ENCODE data around the gene MICU2. TPM values are rescaled to one million over a fixed set of nuclear protein-coding genes. Genes with fewer than 3 reads are reported as not detected.

MICU2 gene
- total and polyA plus RNA-seq, 2 donors (not counting 3 experiments of a cell fraction or from before 2014, with no cell fraction given), result 24.0 to 36.7 TPM

GRCh38 chr13:21541980-21542379 is 62.0 kb downstream of the MICU2 start:
- Histone ChIP-seq H3K79me2 (ENCODE audit: control insufficient read depth, insufficient read depth, low read length) (peaks cover 5% of the 10 kb centered on the region), H3K9me3 (replicated peaks; ENCODE audit: control insufficient read depth, insufficient read depth, low read length) (no peaks in the 10 kb centered on the region), H3K4me2 (ENCODE audit: insufficient read depth, low read length) (no peak overlapping the region), H3K4me3 (replicated peaks in 1 of 3; ENCODE audit: insufficient read depth in 1 of 3, low read depth in 1 of 3, low read length in 3 of 3) (no peak overlapping the region), H3K27ac (ENCODE audit: insufficient read depth, low read depth, low read length) (no peak overlapping the region), H2AFZ (ENCODE audit: low read depth, low read length) (no peak overlapping the region), H3K27me3 (ENCODE audit: control insufficient read depth in 2 of 2, insufficient read depth in 2 of 2, low read length in 2 of 2) (no peaks in the 10 kb centered on the region), H3K36me3 (ENCODE audit: control insufficient read depth in 2 of 2, extremely low read depth in 1 of 2, insufficient read depth in 2 of 2, low read length in 2 of 2) (no peaks in the 10 kb centered on the region), H3K9me1 (replicated peaks; ENCODE audit: control insufficient read depth, extremely low read depth, insufficient read depth, low read length) (no peaks in the 10 kb centered on the region), H3K4me1 (ENCODE audit: control insufficient read depth, extremely low read depth, insufficient read depth, low read length) (no peaks in the 10 kb centered on the region), H3K9ac (replicated peaks; ENCODE audit: extremely low read depth, insufficient read depth, low read length) (no peak overlapping the region), H4K20me1 (replicated peaks; ENCODE audit: control insufficient read depth, extremely low read depth, insufficient read depth, low read length) (no peaks in the 10 kb centered on the region)
- no peak for DNase-seq (ENCODE audit: low read depth, low spot score)
- intact Hi-C loops (cut with micrococcal nuclease) (no loop called here), dilution Hi-C loops (cut with MboI; ENCODE audit: extremely low pct_ligation_motif_present, low sequenced_read_pairs) (no loop called here)
- BruUV-seq (replicated peaks), result no TSS peak
- TF ChIP-seq GATA2 (IDR thresholded peaks at IDR 0.05; ENCODE audit: insufficient read depth, insufficient read length, low read depth, low read length) (no peak), EZH2 (IDR thresholded peaks at IDR 0.05; ENCODE audit: borderline replicate concordance, low read depth, low read length, severe bottlenecking) (no peak), POLR2AphosphoS5 (IDR thresholded peaks at IDR 0.05; ENCODE audit: insufficient read depth, low read depth, low read length) (no peak), FOS (IDR thresholded peaks at IDR 0.05; ENCODE audit: borderline replicate concordance, insufficient read depth, low read length) (no peak), MYC (IDR thresholded peaks at IDR 0.05; ENCODE audit: low read depth, low read length) (no peak), POLR2A (IDR thresholded peaks at IDR 0.05; ENCODE audit: low read depth, low read length) (no peak), JUN (IDR thresholded peaks at IDR 0.05; ENCODE audit: borderline replicate concordance, insufficient read depth, insufficient read length, low read depth) (no peak)
- TF ChIP-seq, protein P1, sequence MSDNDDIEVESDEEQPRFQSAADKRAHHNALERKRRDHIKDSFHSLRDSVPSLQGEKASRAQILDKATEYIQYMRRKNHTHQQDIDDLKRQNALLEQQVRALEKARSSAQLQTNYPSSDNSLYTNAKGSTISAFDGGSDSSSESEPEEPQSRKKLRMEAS (IDR thresholded peaks at IDR 0.05; ENCODE audit: insufficient read depth, insufficient read length), result no peak
- TF ChIP-seq, protein P2, sequence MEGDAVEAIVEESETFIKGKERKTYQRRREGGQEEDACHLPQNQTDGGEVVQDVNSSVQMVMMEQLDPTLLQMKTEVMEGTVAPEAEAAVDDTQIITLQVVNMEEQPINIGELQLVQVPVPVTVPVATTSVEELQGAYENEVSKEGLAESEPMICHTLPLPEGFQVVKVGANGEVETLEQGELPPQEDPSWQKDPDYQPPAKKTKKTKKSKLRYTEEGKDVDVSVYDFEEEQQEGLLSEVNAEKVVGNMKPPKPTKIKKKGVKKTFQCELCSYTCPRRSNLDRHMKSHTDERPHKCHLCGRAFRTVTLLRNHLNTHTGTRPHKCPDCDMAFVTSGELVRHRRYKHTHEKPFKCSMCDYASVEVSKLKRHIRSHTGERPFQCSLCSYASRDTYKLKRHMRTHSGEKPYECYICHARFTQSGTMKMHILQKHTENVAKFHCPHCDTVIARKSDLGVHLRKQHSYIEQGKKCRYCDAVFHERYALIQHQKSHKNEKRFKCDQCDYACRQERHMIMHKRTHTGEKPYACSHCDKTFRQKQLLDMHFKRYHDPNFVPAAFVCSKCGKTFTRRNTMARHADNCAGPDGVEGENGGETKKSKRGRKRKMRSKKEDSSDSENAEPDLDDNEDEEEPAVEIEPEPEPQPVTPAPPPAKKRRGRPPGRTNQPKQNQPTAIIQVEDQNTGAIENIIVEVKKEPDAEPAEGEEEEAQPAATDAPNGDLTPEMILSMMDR (IDR thresholded peaks at IDR 0.05; ENCODE audit: extremely low read depth in 1 of 2, insufficient read depth in 1 of 2, low read depth in 1 of 2, low read length in 2 of 2), result no peak
- CTCF ChIA-PET, result no interaction called here
- POLR2A ChIA-PET, result no interaction called here
- FAIRE-seq, result no peak

All from endothelial cell of umbilical vein (primary cell).